Breast epithelium (tissue), 3 donors: ENCODE results near the gene LDLRAD1.

Source experiments
- CTCF ChIP-seq, 3 donors: fragments of 450-650 bp; IDR thresholded peaks; one replicate each; pipeline ENCODE4 v1.5.1; 2016 to 2017; ENCODE audit warnings: antibody characterized with exemption in 3 of 3, mild to moderate bottlenecking in 3 of 3, moderate library complexity in 3 of 3
- POLR2A ChIP-seq: fragments of 450-650 bp; IDR thresholded peaks from one replicate; pipeline ENCODE4 v1.6.1; 2016; ENCODE audit warnings: antibody characterized with exemption, mild to moderate bottlenecking, moderate library complexity

- no peak for TF ChIP-seq CTCF (IDR thresholded peaks at IDR 0.05)
- TF ChIP-seq POLR2A = no peak
Observed at GRCh38 chr1:54004481-54005049, 13.4 kb downstream of the LDLRAD1 start.
